HG03159 (cell line): ENCODE measurements around the gene BRMS1.
"Not testable (repeated sequence)": the region's sequence is repeated elsewhere in the genome, so short reads cannot be mapped to it uniquely, and the experiment has no call there.

Experiments
- ATAC-seq: cut with Tn5 transposase; IDR thresholded peaks from one replicate; pipeline ENCODE4 v1.9.1; 2021; ENCODE audit warnings: mild to moderate bottlenecking, moderate library complexity; ENCODE audit not compliant: unreplicated experiment

Gene BRMS1

GRCh38 chr11:66363805-66364535 lies 19.1 kb upstream of the BRMS1 start:
- no peak for ATAC-seq

DNA sequence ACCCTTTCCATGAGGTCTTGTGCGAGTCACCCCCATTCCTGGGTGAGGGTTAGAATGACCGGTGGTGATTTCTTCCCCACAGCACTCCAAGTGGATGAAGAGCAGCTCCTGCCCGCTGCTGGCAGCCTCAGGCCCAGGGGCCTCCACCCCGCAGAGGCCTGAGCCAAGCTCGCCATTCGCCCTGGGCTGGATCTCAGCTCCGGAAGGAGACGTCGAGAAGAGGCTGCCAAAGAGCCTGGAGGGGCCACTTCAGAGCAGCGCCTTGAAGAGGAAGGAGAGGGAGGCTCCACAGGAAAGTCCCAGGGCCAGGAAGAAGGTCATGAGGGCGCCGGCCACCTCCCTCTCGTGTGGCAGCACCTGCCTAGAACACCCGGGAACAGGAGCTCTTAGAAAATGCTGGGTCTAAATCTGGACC lies 18.3 kb upstream of the BRMS1 start:
- ATAC-seq = no peak

GRCh38 chr11:66362481-66363147 lies 17.7 kb upstream of the BRMS1 start:
- no peak for ATAC-seq

GRCh38 chr11:66361502-66361941 lies 16.6 kb upstream of the BRMS1 start:
- ATAC-seq = no peak

GRCh38 chr11:66360406-66361073 lies 15.6 kb upstream of the BRMS1 start:
- ATAC-seq = no peak

GRCh38 chr11:66359662-66360087 lies 14.8 kb upstream of the BRMS1 start:
- ATAC-seq = no peak

GRCh38 chr11:66350560-66351235 lies 5.8 kb upstream of the BRMS1 start:
- ATAC-seq = not testable (repeated sequence)

DNA sequence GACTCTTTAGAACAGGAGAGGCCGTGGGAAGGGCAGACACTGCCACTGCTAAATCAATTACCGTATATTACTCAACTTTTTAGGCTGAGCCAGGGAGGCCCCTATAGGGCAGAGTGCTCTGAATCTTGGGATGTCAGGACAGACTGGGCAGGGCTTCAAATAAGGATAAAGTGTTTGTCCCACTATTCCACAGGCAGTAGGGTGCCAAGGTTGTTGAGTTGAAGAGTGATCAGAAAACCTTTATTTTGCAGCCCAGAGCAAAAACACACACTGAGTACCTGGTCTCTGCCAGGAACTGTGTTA lies 4.1 kb upstream of the BRMS1 start:
- ATAC-seq = no peak

DNA sequence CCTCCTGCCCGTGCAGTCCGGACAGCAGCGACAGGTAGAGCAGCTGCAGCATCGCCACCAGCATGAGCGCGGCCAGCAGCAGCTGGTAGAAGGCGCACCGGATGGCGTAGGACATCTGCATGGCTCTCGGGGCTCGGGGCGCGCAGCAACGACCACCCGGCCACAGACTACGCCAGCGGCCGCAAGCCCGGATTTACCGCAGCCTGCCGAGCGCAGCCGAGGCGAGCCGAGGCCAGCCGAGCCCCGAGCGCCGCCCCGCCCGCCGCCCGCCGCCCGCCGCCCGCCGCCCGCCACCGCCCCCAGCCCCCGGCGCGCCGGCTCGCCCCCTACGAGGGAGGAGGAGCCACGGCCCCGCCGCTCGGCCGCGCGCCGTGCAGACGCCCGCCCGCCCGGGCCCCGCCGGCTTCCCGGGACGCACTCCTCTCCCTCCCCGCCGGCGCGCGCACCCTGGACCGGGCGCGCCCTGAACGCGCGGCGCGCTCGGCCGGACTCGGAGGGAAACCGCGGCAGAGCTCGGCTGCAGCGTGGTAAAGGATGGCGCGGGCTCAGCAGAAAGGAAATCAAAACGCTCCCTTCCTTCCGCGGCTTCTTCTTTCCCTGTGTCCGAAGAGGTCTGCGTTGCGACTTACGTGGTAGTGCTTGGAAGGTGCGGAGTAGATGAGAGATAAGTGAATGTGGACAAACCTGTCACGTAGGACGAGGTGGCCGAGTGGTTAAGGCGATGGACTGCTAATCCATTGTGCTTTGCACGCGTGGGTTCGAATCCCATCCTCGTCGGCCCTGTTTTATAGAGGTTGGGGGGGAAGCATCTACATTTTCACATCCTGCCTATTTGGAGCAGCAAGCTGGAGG lies 2.7 kb upstream of the BRMS1 start, which contains the start of gene B4GAT1:
B4GAT1 (minus strand) TSS at position 205 of the 852 bp plus-strand sequence; CDS start at position 121, 84 bp downstream.
- ATAC-seq = no peak

GRCh38 chr11:66346476-66347424 lies 1.8 kb upstream of the BRMS1 start:
- no peak for ATAC-seq

GRCh38 chr11:66345316-66345649 lies 379 bp upstream of the BRMS1 start:
- ATAC-seq = peak; percentile 4

DNA sequence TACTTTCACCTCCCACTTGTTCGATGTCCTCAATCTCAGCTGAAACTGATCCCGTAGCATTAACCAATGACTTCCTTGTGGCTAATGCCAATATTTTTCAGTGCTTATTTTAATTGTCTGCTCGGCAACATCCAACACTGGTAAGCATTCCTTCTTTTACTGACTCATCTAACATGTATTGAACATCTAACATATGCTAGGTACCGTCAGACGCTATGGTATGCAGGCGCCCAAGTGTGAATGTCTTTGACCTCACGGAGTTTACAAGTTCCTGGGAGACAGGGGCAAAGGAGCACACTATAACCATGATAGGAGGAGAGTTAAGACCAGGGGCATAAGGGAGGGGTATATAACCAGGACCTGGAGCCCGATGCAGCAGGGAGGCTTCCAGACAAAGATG lies 1.7 kb downstream of the BRMS1 start:
- ATAC-seq = no peak

DNA sequence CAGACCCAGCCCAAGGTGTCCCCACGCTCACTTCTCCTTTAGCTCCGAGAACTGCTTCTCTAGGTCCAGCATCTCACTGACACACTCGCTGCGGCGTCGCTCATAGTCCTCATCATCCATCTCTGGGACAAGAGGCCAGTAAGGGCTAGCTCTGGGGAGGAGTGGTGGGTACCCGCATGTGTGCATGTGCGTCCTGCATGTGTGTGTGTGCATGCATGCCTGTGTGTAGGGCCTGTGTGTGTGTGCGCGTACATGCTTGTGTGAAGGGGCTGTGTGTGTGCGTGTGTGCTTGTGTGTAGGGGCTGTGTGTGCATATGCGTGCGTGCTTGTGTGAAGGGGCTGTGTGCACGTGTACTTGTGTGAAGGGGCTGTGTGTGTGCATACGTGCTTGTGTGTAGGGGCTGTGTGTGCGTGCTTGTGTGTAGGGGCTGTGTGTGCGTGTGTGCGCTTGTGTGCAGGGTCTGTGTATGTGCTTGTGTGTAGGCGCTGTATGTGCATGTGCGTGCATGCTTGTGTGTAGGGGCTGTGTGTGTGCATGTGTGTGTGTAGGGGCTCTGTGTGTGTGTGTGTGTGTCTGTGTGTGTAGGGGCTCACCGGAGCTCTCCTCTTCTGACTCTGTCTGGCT lies 3.3 kb downstream of the BRMS1 start:
- no peak for ATAC-seq

DNA sequence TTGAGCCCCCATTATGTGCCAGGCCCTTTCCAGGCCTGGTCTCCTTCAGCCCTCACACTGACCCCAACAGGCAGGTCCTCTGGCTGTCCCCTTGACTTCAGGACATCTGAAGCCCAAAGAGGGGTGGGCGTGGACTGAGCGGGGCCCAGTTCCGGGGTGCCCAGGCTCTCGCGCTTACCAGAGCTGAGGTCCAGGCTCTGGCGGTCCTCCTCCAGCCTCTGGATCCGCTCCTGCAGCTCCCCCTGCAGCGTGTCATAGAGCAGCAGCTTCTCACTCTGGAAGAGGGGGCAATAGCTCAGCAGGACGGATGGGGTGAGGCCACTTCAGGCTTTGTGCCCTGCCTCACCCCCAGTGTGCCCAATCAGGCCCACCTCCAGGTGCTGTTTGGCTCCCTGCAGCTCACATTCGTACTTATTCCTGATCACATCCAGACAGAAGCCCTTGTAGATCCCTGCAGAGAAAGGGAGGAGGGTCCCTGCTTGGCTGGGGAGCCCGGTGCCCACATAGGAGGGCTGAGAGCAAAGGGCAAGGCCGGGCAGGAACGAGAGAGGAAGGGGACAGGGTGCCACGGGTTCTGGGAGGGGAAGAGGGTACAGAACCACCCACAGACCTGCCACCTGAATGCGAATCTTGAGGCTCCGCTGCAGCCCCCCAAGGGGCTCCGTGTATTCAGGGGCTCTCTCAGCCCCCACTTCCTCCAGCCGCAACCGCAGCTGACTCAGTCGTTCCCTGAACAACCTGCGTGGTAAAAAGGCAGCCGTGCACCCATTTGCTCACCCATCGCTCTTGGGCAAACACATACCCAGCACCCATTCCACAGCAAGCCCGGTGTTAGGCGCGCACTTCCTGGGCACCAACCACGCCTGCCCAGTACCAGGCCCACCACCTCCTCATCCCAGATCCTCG lies 4.1 kb downstream of the BRMS1 start:
- ATAC-seq = no peak

DNA sequence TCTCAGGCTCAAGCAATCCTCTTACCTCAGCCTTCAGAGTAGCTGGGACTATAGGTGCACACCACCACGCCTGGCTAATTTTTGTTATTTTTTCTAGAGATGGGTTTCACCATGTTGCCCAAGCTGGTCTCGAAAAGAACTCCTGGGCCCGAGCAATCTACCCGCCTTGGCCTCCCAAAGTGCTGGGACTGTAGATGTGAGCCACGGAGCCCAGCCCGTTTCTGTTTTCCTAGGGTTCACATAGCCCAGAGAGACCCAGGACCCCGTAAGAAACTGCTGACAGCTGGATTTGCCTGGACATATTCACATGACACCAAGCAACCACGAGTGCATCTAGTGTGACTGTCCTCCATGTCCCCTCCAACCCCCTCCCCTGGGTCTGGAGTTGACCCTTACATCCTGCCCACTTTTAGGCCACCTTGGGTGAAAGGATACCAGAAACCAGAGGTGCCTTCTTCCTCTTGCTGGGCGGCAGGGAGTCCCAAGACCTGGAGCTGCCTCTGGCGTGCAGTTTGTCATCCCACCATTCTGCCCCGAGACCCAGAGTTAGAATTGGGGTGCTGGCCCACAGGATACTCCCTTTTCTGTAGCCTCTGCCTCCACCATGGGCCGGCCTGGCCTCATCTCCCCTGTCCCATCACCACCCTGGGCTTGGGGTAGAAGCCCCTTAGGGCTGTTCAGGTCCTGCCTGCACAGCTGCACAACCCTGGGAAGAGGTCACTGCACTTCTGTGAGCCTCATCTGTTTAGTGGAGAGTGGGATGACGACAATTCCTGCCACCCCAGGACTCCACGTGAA lies 5.0 kb downstream of the BRMS1 start:
- ATAC-seq = no peak

DNA sequence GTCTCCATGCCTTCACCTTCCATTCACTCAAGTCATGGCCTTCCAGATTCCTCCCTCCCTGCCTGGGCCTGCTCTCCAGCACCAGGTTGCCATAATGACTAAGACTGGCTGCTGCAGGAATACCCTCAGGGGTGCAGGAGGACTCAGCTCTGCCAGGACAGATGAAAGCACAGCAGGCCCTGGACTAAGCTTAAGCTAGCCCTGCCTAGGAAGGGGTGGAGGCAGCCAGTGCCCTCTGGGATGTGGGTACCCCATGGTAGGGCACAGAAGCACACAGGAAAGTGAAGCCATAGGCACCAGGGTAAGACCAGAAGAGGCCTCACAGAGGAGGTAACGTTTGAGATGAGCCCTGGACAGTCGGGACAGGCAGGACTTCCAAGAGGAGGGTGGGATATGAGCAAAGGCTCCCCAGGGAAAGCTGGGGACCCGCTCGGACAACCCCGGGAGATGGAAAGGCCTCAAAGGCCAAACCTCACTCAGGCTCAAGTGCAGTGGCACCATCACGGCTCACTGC lies 5.7 kb downstream of the BRMS1 start:
- no peak for ATAC-seq
